NT2/D1 (cell line): ENCODE results near the gene KLF7.

Experiments
- SUZ12 ChIP-seq: IDR thresholded peaks from 2 replicates; pipeline ENCODE4 v1.6.1; 2011; ENCODE audit not compliant: insufficient read length, insufficient read depth; ENCODE audit errors: extremely low read depth
- YY1 ChIP-seq: IDR thresholded peaks from 2 replicates; pipeline ENCODE4 v1.6.1; 2011; ENCODE audit not compliant: insufficient read length, insufficient read depth

GRCh38 chr2:207087046-207087902, 78.5 kb downstream of the KLF7 start:
- TF ChIP-seq YY1 (no peak), SUZ12 (no peak)
